Kasumi-1 (cell line): ENCODE results near the gene HOXA7.
A peak's percentile ranks its signal among the peaks of the same experiment; 100 is the strongest.

ENCODE experiments used
- DNase-seq, 2 experiments: peaks; one replicate each; lab custom pipeline; 2025; lab: John Stamatoyannopoulos, UW

HOXA7 gene

DNA sequence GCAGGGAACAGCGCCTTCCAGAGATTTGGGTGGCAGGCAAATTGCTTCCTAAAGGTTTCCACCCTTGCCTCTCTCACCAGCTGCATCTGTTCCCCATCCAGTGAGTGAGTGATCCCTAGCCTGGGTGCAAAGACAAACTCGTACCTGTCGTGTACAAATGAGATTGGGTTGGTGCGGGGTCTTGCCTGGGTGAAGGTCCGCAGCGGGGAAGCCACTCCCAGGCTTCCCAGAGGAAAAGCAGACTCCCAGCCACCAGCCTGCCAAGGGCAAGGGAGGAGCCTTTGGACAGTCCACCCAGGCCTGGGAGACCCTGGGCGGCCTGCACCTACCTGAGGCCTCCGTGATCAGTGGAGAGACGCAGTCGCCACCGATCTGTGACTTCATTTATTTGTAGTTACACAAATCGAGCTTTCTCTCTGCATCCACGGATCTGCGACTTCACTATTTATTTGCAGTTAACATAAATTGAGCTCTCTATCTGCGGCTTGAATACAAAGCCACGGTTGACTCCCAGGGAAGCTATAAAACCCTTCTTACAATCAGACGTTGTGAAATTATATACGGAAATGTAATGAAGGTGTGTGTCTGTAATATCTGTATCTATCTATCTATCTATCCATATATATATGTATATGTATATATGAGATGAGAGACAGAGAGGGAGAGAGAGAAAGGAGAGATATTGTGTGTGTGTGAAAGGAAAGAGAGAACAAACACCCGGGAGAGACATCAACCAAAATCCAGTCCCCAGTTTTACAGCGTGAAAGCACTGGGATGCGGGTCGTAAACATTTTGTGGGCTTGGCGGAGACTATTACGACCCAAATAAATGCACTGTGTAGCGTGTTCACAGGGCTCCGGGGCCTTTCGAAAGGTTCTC is 3.0 kb upstream of the HOXA7 start:
- no peak for DNase-seq

- DNase-seq = no peak
Measured at GRCh38 chr7:27158436-27159265, 2.2 kb upstream of the HOXA7 start.

GRCh38 chr7:27157702-27158431 is 1.4 kb upstream of the HOXA7 start:
- no peak for DNase-seq

DNA sequence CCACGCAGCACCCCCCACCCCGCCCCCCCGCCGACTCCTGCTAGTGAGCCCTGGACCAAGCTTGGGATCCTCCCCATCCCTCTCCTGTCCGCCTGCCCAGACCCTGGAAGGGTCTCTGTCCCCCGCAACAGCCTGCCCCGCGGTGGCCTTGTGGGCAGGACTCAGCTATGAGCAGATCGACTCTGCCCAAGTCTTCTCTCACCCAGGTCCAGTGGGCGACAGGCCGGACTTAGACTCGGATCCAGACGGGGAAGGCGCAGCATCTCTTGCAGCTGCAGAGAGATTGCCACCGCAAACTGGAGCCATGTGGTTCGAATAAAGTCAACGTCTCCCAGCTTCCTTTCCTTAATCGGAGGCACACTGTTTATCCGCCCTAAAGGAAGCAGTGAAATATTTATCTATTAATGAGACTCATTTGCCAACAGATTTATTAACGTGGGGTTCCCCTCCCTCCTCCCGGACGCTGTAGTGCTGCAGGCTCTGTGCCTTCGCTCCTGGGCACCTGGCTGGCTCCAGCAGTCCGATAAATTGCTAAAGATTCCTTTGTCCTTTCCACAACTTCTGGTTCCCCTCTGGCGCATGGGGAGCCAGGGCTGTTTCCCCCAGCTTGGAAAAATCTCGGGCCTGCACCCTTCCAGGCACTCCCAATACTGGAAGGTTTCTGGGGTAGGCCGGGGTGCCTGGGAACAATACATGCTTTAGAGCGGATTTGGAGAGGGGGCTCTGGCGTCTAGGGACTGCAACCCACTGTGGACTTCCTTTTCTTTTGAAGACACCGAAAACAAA is 634 bp upstream of the HOXA7 start:
- DNase-seq = no peak

- DNase-seq = no peak
Measured at GRCh38 chr7:27155816-27156507, 513 bp downstream of the HOXA7 start.

DNA sequence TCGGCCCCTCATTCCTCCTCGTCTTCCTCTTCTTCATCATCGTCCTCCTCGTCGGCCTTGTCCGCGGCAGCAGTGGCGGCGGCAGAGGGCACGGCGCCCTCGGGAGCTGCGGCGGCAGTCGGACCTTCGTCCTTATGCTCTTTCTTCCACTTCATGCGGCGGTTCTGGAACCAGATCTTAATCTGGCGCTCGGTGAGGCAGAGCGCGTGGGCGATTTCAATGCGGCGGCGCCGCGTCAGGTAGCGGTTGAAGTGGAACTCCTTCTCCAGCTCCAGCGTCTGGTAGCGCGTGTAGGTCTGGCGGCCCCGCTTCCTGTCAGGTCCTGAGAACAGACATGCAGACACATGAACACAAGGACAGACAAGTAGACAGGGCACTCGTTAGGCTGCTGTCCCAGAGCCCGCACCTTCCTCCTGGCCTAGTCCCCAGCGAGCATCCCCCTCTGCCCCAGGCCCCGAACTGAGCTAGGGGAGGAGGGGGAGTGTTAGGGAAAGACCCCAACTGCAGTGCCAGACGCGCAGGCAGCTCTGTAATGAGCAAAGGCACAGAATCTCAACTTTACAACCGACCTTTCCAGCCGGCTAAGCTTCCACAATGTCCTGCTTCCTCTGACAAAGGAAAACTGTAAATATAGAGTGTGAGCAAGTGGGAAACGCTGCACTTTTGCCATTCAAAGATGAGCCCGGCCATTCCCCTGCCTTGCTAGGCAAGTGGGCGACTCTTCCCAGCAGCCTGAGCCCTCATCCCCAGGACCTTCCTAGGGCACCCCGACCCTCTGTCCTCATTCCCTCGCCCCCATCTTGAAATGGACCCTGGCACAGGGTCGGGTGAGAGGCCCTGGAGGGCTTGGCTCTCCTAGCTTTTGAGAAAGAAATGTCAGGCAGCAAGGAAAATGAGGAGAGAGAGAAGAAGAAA is 1.3 kb downstream of the HOXA7 start:
- no peak for DNase-seq

DNA sequence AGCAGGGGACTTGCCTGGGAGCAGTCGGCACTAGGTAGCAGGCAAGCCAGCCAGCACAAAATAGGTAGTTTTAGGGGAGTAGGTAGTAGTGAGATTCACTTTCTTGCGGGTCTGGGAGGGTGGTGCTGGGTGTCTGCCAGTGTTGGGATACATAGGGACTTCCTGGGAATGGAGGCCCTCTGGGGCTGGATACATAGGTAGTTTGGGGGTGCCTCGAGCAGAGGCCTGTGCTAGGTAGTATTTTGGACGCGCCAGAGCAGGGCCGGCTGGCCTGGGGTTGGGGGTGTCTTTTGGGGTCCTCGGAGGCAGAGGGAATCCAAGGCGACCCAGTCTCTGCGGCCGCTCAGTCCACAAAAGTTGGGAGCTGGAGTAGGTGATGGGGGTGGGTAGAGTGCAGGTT is 2.1 kb downstream of the HOXA7 start:
- no peak for DNase-seq

- DNase-seq = peak; percentile 19 to 20
Measured at GRCh38 chr7:27153526-27153925, 2.9 kb downstream of the HOXA7 start.

DNA sequence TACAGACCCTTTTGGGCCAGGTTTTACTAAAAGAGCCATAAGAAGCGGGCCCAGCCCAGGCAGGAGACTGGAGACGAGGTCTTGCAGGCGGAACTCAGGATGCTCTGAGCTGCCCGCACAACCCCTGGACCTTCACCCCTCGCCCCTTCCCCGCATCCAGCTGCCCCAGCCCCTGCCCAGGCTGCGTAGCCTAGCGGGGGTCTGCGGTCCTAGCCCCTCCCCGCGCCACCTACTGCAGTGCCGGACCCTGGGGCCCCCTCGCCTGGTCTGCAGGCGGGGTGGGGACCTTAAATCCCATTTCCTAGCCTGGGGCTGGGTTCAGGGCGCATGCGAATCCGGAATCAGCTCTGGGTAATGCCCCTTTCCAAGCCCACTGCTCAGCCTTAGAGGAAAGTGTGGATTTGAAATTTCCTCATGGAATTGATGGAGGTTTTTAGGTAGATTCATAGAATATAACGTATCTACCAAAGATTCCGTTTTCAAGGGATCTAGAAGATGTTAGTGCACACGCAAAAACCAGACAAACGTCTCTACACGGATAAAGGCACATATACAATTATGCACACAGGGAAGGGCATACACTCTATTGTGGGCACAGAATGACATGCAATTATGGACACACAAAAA is 3.5 kb downstream of the HOXA7 start:
- DNase-seq = no peak

DNA sequence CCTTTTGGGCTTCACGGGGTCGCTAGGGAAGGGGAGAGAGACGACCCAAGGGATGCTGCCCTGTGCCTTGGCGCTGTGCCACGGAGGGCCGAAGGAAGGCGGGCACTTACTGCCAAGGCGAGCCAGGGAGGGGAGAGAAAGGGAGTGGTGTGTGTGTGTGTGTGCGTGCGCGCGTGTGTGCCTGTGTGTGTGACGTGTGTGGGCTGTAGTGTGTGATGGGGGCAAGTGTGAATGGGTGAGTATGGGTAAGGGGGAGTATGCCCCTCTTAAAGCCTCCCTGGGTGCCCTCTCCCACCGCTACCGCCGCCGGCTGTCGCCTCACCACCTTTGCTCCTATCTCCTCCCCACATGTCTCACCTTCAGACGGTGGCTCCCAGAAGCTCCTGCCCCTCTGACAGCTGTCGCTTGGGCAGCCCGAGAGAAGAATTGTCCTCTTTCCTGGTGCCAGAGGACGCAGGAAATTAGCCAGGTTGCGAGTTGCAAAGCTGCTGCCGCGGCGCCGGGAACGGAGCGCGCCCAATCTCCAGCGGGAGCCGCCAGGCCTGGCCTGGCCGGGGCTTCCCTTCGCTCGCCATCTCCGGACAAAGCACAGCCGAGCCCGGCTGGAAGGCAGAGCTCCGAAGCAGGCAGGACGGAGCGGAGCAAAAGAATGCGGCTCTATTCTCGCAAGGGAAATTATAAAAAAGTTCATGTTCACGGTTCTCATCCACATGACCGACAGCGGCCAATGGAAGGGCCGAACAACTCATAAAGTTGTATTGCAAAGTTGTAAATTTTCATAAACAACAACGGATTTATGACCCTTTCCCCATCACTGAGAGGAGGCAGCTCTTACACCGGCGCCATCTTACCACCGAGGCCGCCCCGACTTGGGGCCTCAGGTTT is 4.3 kb downstream of the HOXA7 start, which contains the start of gene HOXA3:
Gene HOXA3 (minus strand): TSS at position 653 of the 885 bp plus-strand sequence. CDS start 41,943 bp downstream, outside the sequence.
- DNase-seq = no peak

DNA sequence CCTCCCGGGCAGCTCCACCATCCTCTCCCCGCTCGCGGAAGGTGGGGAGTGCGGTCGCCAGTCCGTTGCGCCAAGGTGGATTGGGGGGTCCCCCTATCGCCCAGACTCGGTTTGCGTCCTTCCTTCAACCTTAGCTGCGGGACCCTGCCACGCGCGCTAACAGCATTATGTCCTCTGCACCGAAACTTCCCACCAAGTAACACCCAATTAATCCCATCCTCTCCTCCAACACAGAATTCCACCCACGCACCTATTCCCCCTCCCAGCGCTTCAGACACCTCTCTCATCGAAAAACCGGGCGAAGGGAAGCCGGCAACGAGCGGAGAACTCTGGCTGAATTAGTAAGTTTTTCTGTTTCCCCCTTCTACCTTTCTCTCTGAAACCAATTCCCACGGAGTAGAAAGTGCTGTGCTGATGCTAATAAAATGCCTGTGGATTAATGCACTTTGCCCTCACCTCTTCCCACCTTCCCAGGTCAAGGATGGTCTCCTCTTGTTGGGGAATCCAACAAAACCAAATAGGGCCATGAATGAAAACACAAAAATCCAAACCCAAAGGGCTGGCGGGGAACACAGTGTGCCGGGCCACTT is 5.0 kb downstream of the HOXA7 start:
- DNase-seq = no peak

DNA sequence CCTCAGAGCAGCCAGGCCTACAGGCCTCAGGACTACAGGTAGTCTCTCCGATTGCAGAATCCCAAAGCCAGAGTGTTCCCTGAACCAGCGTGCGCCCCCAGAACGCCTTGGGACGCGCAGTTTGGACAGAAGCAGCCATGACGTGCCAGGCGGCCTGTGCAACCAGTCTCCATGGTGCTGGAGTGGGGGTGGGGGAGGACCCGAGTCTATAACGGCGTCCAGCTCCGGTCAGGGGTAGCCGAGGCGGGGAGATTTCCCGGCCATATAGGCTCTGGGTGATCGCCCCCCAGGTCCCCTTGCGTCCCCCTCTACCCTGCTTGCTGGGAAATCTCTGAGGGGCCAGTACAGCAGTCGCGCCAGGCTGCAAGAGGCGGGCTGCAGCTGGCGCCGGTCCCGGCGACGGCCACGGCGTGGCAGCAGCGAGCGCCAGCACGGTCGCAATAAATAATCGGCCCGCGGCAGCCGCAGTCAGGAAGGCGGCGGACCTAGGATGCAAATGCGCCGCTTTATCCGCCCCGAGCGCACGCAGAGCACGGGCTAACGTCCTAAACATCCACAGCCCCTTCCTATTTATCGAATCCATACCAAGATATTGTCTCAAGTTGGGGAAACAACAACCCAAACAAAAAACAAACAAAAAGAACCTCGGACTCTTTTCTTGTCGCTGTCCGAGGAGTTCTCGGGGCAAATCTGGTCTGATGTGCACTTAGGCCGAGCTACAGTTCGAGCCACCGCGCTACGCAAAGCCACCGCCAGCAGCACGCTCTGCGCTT is 5.7 kb downstream of the HOXA7 start:
- peak; percentile 83 to 88 for DNase-seq

DNA sequence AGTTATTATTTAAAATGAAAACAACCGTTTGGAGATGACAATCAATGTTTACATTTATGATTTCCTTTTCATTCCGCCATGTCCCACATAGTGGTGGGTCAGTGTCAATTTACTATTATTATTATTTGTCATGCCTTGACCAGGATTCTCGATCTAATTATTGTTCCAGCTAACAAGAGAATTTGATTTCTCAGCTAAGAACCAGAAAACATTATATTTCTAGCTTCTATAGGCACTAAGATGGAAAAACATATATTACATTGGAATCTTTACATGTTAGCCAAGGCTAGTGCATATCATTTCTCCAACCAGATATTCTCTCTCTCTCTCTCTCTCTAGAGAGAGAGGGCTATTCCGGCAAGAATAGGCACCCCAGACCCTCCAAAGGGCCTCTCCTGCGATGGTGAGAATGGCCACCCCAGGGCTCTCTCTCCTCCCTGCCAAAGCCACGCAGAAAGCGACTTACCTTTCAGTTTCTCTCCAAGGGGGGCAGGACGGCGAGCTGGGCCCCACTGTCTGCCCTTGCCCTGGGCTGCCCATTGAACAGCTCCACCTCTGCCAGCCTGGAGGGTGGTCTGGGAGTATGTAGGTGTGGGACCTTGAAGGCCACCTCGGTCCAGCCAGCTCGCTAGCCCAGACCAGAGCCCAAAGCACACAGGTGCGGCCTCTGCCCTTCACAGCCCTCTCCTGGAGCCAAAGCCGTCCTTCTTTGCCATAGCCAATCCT is 6.5 kb downstream of the HOXA7 start:
- DNase-seq = peak in 1 of 2 experiments; percentile 62

- DNase-seq = no peak
Measured at GRCh38 chr7:27148756-27149641, 7.5 kb downstream of the HOXA7 start.

- DNase-seq = no peak
Measured at GRCh38 chr7:27148031-27148755, 8.3 kb downstream of the HOXA7 start.
